Posterior vena cava (tissue), 2 donors: ENCODE results near the gene LHFPL3. TPM values are rescaled to one million over a fixed set of nuclear protein-coding genes. Genes with fewer than 3 reads are reported as not detected.
"Not testable (repeated sequence)": the region's sequence is repeated elsewhere in the genome, so short reads cannot be mapped to it uniquely, and the experiment has no call there.

Experiments used
- DNase-seq: peaks from one replicate; pipeline ENCODE4 v3.0.0-alpha.2; 2020; ENCODE audit warnings: low spot score
- intact Hi-C, 2 donors: fragments of 100-400 bp; cut with DNase I; formaldehyde crosslinking; loops; one replicate each; pipeline versions ENCODE4 v1.14.1 to v1.14.2; 2022 to 2023
- long read RNA-seq, 2 donors: library from polyadenylated mRNA; unstranded; transcript quantifications; one replicate each; pipeline ENCODE4 v2.0.0, GENCODE V29; 2020 to 2021
- total RNA-seq, 2 donors: library from RNA; stranded (reverse); fragmentation: NEBNext Ultra II Directional; extraction: Animal tissue kit (Norgen Biotek cat#: 25700); gene quantifications; one replicate each; pipeline ENCODE4 v1.2.1, GENCODE V29; 2021
- donor health status: DM: yes; HTN: yes; CAD: no.
- donor health status: DM: yes; HTN: yes; CAD: no.

The LHFPL3 gene
- not detected for total RNA-seq
- long read RNA-seq, donor 1, partial matches to known transcripts = 0 of 1 reads
- long read RNA-seq, donor 1, other reads (novel, unspliced or antisense) = 1 of 1 reads
- long read RNA-seq, donor 2 = 0 reads

DNA sequence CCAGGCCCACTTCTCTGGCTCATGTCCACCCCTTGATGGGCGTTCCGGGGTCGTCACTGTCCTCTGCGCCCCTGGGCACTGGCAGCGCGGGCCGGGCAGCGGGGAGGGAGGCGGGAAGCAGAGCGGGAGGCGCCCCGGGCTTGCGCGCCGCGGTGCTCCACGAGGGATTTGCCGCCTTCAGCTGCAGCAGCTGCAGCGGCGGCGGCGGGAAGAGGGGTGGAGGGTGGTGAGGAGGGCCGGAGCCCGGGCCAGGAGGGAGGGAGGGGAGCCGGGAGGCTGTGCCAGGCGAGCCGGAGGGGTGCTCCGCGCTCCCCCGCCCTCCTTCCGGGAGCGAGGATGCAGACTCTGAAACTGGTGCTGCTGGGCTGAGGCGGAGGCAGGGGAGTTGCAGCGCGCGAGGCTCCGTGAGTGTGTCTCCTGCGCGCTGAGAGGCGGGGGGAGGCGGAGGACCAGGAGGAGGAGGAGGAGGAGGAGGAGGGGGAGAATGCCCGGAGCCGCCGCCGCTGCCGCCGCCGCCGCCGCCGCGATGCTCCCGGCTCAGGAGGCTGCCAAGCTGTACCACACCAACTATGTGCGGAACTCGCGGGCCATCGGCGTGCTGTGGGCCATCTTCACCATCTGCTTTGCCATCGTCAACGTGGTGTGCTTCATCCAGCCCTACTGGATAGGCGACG is at the start of gene LHFPL3:
Gene LHFPL3 (plus strand): TSS at position 308 of the 674 bp plus-strand sequence.
- intact Hi-C loops = no loop called here
- peak; percentile 78 for DNase-seq

DNA sequence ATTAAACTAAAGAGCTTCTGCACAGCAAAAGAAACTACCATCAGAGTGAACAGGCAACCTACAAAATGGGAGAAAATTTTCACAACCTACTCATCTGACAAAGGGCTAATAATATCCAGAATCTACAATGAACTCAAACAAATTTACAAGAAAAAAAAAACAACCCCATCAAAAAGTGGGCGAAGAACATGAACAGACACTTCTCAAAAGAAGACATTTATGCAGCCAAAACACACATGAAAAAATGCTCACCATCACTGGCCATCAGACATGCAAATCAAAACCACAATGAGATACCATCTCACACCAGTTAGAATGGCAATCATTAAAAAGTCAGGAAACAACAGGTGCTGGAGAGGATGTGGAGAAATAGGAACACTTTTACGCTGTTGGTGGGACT is 46.7 kb upstream of the LHFPL3 start:
- intact Hi-C loops, DNase-seq: not testable (repeated sequence)

DNA sequence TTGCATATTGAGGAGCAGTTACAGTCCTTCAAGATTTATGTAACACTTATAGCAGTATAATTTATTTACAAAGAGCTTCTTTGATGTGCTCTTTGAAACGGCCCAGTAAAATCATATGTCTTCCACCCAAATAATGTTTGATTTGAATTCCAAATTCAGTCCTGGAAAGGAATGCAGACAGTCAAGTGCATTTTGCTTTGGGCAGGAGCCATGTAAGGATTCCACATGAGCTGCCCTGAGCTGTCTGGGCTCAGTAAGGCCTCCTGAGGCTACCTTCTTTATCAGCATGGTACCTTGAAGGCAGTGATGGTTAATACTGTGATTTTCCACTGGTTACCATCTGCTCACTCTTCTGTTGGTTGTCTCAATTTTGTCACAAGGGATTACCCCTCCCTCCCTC is 41.6 kb upstream of the LHFPL3 start:
- no peak for DNase-seq
- intact Hi-C loops = no loop called here

DNA sequence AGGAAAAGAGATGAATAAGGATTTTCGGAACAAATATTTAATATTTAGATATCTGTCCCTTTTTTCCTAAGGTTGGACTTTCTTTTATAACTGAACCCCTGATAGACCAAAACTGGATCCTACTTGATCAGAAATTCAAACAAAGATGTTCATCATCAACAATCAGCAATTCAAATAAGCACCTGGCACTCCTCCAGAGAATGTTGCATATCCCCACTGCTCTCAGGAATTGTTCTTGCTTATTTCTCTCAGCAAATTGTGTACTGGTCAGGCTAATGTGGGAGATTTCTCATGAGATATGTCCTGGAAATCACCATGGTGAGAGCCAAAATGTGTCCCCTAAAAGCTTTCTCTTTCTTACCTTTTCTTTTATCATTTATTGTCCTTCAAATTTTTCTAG is 40.3 kb upstream of the LHFPL3 start:
- intact Hi-C loops = no loop called here
- DNase-seq = no peak

DNA sequence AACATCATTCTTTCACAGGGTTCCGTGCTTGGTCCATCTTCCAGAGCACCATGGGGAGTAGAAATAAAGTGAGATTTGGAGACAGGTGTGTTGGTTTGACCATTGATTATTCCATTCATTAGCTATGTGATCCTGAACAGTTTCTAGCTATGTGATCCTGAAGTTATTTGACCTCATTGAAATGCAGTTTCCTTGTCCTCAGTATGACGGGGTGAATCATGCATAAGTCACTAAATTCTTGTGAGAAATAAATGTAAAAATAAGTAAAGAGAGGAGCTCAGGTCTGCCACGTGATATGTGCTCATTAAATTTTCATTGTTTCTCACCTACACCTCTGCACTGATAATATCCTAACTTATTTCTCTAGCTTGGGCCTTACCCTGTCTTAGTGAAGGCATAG is 34.1 kb upstream of the LHFPL3 start:
- no peak for DNase-seq
- intact Hi-C loops = no loop called here

DNA sequence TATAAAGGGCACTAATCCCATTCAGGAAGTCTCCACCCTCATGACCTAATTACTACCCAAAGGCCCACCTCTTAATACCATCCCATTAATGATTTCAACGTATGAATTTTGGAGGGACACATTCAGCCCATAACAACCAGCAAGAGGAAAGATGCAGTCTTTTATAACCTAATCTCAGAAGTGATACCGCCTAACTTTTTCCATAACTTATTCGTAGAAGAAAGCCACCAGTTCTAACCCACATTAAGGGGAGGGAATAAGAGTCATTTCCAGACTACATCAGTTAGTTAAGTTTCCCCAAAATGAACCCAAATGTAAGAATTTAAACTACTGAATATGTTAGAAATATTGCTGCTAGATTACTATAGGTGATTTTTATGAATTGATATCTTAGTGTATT is 32.1 kb upstream of the LHFPL3 start:
- no peak for DNase-seq
- intact Hi-C loops = no loop called here

DNA sequence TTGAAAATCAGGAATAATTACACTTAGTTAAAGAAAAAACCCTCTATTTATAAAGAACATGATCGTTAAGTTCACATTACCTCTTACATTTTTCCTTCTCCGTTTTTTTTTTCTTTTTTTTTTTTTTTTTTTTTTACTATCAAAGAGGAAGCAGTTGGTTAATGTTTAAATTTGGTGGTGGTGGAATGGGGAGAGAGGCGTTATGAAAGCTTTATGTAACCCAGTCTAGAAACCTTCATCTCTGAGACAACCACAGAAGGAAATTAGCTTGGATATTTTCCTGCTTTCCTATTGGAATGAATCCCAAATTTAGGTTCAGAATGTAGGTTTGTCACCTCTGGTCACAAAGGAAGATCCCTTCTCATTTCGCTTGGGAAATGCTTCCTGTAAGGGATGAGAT is 31.5 kb upstream of the LHFPL3 start:
- intact Hi-C loops = no loop called here
- no peak for DNase-seq

DNA sequence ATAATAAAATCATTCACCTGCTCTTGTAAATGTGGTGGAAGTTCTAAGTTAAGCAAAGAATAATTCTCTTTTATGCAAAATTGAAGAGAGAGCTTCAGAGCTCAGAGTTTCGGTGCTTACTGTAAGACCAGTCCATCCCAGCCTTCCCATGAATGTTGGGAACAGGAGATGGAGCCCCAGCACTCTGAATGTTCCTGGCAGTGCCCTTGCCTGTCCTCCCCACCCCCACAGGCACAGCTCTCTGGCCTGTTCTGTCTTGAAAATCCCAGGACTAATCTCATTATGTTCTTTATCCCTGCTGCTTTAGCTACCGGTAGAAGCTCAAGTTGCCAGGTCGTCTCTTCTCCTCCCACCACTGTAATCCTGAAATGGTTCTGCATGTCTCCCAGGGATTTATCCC is 29.1 kb upstream of the LHFPL3 start:
- no peak for DNase-seq
- intact Hi-C loops = no loop called here

DNA sequence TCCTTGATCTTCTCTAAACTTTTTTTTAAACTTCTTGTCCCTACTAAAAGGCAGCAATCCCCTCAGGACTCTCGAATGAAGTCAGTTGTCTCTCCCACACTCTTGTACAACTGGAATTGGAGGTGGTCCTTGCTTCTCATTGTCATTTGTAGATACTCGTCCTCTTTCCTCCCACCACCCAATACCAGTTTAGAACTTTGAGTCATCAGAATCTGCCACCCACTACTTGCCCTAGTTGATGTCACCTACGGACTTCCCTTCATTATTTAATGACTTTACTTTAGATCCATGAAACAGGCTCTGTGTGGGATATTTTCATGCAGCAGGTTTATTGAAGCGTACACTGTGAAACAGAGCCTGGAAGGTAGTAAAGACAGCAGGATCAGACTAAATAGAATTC is 28.6 kb upstream of the LHFPL3 start:
- intact Hi-C loops = no loop called here

DNA sequence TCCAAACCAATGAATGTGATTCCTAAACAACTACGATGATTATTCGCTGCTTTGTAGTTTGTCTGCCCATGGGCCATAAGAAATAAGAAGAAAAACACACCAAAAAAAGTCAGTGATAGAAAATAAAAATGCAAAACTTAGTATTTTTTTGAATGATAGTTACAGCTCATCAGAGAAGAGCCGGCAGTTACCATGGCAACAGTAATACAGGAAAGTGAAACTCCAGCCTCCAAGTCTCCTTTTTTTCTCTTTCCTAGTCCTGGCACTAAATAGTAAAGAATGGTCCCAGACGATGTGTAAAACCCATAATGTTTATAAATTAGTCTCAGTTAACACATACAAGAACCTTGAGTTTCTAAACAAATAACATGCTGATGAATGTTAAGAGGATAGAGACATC is 21.6 kb upstream of the LHFPL3 start:
- DNase-seq = no peak
- intact Hi-C loops = no loop called here

More for the DNA sequence above, 28.6 kb upstream of the LHFPL3 start:
- no peak for DNase-seq

DNA sequence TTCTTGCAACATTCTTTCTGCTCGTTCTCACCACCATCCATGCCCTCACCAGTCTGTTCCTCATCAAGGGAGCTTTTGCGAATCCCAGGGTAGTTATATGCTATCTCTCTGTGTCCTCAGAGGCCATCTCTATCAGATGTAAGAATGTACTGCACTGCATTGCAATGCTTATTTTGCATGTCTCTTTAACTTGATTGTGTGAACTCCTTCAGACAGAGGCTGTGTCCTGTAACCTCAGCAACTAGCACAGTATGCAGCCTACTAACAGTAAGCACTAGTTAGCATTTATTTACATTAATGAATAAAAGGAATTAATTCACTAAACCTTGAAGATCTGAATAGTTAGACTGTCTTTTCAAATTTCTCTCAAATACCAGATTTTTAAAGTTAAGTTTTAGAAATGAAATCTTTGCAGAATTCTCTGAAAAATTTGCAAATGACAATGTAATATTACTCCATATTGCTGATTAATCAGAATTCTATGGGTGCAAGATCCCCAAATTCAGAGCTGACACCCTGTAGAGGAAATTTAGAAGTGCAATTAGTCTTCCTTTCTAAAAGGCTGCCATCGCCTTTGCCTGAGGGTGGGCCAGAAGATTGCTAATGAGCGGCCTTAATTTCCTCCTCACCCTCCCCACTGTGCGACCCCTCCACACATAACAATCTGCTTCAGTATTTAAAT is 10.3 kb upstream of the LHFPL3 start:
- no peak for DNase-seq
- intact Hi-C loops = no loop called here

DNA sequence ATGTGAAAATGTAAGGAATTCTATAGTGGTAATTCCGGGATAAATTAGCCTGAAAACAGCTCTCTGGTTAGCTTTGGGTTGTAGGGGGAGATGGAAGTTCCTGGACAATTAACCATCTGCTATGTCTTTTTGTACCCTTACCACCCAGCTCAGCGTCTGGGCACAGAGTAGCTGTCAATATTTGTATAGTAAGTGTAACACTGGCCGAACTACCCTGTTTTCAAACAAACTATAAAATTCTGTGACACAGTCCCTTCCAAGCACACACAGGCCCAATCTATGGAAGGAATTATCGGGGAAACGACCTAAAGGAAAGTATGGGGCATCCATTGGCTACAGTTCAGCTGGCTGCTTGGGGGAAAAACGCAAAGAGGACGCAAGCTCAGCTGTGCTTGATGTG is 869 bp upstream of the LHFPL3 start:
- no peak for DNase-seq
- intact Hi-C loops = no loop called here

DNA sequence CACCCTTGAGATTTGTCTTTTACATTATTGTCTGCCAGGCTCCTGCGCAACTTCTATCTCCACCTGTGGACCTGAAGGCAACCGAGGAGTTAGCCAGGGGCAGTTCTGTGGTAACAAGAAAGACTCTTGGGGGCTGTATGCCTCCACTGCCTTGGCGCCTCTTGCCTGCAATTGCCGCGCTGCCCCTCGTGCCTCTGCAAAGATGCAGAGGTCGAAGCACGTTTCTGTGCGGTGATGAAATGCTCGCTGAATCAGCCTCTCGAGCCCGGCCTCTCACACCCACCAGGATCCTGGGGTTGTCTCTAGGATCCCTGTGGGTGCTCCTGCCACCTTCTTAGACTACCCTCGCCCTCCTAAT is 486 bp upstream of the LHFPL3 start:
- intact Hi-C loops = no loop called here
- DNase-seq = no peak

DNA sequence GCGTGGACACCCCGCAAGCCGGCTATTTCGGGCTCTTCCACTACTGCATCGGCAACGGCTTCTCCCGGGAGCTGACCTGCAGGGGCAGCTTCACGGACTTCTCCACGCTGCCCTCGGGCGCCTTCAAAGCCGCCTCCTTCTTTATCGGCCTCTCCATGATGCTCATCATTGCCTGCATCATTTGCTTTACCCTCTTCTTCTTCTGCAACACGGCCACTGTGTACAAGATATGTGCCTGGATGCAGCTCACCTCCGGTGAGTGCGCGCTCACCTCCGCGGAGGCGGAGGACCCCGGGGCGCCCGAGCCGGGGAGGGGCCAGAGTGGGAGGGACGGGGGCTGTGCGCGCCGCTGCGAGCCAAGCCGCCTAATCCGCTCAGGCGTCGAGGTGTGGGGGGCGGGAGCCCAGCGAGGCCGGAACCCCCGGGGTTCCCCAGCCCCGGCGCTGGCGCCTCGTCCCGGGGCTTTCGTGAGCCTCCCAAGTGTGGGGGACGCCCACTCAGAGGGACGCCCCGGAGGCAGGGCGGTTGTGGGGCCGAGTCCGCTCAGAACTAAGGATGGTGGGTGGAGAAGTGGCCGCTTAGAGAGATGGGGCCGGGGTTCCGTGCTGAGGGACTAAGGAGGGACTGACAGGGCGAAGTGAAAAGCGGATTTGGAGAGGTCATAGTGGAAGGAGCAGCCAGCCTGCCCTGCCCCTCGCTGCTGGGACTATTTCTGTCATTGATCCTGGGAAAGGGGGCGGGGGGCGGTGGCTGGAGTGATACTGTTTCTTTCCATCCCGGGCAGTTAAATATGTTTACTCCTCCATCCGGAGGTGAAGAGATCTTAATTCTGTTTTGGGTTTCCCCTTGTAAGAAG is 795 bp downstream of the LHFPL3 start:
- DNase-seq = no peak
- intact Hi-C loops = no loop called here

DNA sequence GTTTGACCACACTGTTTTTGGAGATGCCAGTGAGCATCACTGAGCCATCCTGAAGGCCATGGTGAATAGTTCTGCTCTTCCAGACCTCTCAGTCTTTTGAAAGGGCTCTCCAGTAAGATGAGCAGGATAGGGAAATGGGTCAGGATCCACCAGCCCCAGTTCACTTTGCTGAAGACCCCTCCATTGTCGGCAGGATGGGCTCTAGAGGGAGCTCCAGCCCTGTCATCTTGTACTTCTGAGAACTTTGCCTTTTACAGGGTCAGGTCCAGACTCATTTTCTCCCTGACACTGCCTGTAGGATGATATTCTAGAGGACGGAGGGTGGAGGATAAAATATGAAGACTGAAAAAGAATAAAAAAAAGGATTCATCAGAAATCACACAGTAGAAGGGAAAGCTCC is 13.1 kb downstream of the LHFPL3 start:
- DNase-seq = no peak
- intact Hi-C loops = no loop called here

DNA sequence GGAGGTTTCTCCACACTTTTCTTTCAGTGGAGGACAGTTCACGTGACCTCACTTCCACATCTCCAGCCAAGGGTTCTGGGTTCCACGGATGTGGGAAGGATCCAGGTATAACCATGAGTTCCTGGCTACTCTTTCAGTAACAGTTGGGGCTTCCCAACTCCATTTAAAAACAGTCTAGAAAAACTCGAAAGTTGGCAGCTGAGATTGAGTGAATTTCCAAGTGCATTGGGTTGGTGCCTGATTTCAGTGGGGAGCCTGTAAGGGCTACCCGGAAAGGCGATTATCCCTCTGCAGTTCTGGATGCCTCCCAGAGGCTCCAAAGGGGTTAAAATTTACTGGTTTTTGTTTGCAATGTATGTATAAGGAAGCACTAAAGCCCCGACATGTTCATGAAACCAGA is 24.3 kb downstream of the LHFPL3 start:
- intact Hi-C loops = no loop called here
- no peak for DNase-seq

DNA sequence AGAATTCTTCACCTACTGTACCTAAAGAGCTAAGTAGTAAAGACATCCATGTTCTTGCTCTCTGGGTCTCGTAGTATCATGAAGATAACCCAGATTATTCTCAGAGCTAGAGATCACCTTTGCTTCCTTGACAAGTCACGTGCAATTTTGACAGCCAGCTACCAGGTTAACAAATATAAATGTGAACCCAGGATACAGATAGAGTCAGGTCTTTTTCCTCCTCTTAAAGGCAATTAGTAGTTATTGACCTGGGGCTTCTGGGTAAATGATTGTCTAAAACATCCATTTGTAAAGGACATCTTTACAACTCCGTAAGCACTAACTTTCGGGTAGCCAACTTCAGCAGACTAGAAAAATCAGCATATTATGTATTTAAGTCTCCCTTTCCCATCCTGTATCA is 28.8 kb downstream of the LHFPL3 start:
- no peak for DNase-seq
- intact Hi-C loops = no loop called here

DNA sequence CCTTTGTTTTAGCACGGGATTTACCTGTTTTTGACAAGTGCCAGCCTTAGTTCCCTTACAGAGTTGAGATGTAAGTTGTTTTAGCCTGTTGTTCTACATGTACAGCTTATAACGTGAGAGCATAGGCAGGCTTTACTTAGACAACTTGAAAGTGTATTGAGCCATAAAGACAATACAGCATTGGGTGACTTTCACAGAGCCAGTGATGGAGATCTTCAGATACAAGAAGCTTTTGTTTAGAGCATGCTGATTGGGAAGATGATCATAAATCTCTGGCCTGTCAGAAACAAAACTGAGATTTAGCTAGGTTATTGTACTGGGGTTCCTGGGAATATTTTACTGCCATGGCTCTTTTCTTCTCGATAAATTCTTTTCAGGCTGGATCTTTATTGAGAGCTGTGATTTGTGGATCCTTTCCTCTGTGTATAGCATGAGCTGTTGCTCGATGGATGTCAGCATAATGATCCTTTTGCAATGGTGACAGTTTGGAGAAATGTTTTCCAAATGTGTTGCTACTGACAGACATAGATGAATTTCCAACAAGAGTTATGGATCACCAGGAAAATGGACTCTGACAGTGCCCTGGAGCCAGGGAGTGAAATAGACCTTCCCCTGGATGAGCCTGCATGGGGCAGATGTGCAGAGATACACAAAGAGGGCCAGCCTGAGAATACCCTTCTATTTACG is 30.2 kb downstream of the LHFPL3 start:
- no peak for DNase-seq
- intact Hi-C loops = no loop called here

DNA sequence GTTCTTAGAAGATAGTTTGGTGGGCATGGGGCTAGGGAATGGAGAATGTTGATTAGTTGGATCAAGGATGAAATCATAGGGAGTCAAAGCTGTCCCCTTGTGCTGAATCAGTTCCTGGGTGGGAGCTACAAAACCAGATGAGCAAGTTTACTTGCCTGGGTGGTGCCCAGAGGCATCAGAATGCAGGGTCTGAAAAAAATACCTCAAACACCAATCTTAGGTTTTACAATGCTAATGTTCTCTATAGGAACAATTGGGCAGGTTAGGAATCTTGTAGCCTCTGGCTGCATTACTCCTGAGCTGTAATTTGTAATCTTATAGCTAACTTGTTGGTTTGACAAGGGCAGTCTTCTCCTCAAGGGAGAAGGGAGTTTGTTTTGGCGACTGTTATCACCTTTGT is 34.4 kb downstream of the LHFPL3 start:
- DNase-seq = no peak
- intact Hi-C loops = no loop called here

DNA sequence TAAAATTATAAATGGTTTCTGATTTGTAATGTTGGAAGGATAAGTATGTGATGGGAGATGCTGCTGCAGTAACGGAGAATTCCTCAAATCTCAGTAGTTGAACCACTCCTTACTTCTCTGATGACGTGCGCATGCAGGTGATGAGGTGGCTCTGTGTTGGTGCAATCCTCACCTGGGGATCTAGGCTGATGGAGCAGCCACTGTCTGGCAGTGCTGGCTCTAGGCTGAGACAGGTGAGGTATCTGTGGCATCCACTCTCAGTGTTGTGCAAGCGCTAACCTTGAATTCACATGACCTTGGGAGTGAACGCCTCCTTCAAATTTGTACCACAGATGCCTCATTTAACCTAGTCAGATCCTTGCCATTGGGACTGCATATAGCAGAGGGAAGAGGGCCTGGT is 35.0 kb downstream of the LHFPL3 start:
- no peak for DNase-seq
- intact Hi-C loops = no loop called here
